GM18909 (cell line): Measurements from ENCODE around the gene LACTB.
A peak's percentile ranks its signal among the peaks of the same experiment; 100 is the strongest.
"Not testable (repeated sequence)": the region's sequence is repeated elsewhere in the genome, so short reads cannot be mapped to it uniquely, and the experiment has no call there.

Experiments used
- ATAC-seq: cut with Tn5 transposase; IDR thresholded peaks from one replicate; pipeline ENCODE4 v1.9.1; 2021; ENCODE audit warnings: mild to moderate bottlenecking; ENCODE audit not compliant: unreplicated experiment, poor library complexity

Gene LACTB

GRCh38 chr15:63089260-63090043 is 32.2 kb upstream of the LACTB start:
- no peak for ATAC-seq

- ATAC-seq, result no peak
Measured at GRCh38 chr15:63090472-63090871, 31.2 kb upstream of the LACTB start.

GRCh38 chr15:63090887-63091286 is 30.8 kb upstream of the LACTB start:
- ATAC-seq, result no peak

GRCh38 chr15:63091679-63092446 is 29.8 kb upstream of the LACTB start:
- ATAC-seq, result no peak

- peak; percentile 57 for ATAC-seq
Measured at GRCh38 chr15:63093486-63094205, 28.0 kb upstream of the LACTB start.

GRCh38 chr15:63094495-63094931 is 27.1 kb upstream of the LACTB start:
- ATAC-seq, result no peak

GRCh38 chr15:63096178-63096577 is 25.5 kb upstream of the LACTB start:
- ATAC-seq, result no peak

- ATAC-seq, result not testable (repeated sequence)
Measured at GRCh38 chr15:63098901-63099300, 22.8 kb upstream of the LACTB start.

GRCh38 chr15:63099581-63099980 is 22.1 kb upstream of the LACTB start:
- ATAC-seq, result not testable (repeated sequence)

- ATAC-seq, result no peak
Measured at GRCh38 chr15:63103416-63103815, 18.2 kb upstream of the LACTB start.

GRCh38 chr15:63104727-63105126 is 16.9 kb upstream of the LACTB start:
- no peak for ATAC-seq

GRCh38 chr15:63105354-63105753 is 16.3 kb upstream of the LACTB start:
- not testable (repeated sequence) for ATAC-seq

- no peak for ATAC-seq
Measured at GRCh38 chr15:63107895-63108546, 13.6 kb upstream of the LACTB start.

- no peak for ATAC-seq
Measured at GRCh38 chr15:63109498-63109897, 12.2 kb upstream of the LACTB start.

- no peak for ATAC-seq
Measured at GRCh38 chr15:63109920-63110319, 11.7 kb upstream of the LACTB start.

GRCh38 chr15:63110428-63111026 is 11.1 kb upstream of the LACTB start:
- ATAC-seq, result no peak

- no peak for ATAC-seq
Measured at GRCh38 chr15:63111481-63111880, 10.2 kb upstream of the LACTB start.

GRCh38 chr15:63112871-63113270 is 8.8 kb upstream of the LACTB start:
- no peak for ATAC-seq

GRCh38 chr15:63114465-63114864 is 7.2 kb upstream of the LACTB start:
- ATAC-seq, result no peak

- ATAC-seq, result no peak
Measured at GRCh38 chr15:63118854-63119253, 2.8 kb upstream of the LACTB start.
